Testis (tissue), 3 donors: Measurements from ENCODE around the gene DOK5. TPM values are rescaled to one million over a fixed set of nuclear protein-coding genes. Genes with fewer than 3 reads are reported as not detected.

Experiments used
- DNase-seq: peaks from one replicate; pipeline ENCODE4 v3.0.0-alpha.2; 2019
- H3K27ac ChIP-seq, 2 donors: fragments of 200-600 bp; sonication (generic); one replicate each; pipeline ENCODE4 v1.5.1; 2019
- H3K27me3 ChIP-seq: fragments of 200-600 bp; sonication (generic); one replicate; pipeline ENCODE4 v1.5.1; 2019
- H3K36me3 ChIP-seq: fragments of 200-600 bp; sonication (generic); one replicate; pipeline ENCODE4 v1.5.1; 2017; ENCODE audit warnings: low read depth; ENCODE audit errors: missing control alignments
- H3K4me1 ChIP-seq: fragments of 200-600 bp; sonication (generic); one replicate; pipeline ENCODE4 v1.5.1; 2019
- H3K4me3 ChIP-seq, 2 donors: fragments of 200-600 bp; sonication (generic); one replicate each; pipeline ENCODE4 v1.5.1; 2017 to 2019
- H3K9me3 ChIP-seq: fragments of 200-600 bp; sonication (generic); one replicate; pipeline ENCODE4 v1.5.1; 2017
- CTCF ChIP-seq, 3 experiments: fragments of 450-650 bp in 2 of 3; fragments of 200-600 bp in 1 of 3; sonication (generic) in 1 of 3; IDR thresholded peaks; one replicate each; pipeline ENCODE4 v1.5.1; 2016 to 2019; ENCODE audit warnings: antibody characterized with exemption in 3 of 3, mild to moderate bottlenecking in 2 of 3, moderate library complexity in 1 of 3
- POLR2A ChIP-seq: fragments of 450-650 bp; IDR thresholded peaks from one replicate; pipeline ENCODE4 v1.6.1; 2017; ENCODE audit warnings: antibody characterized with exemption, mild to moderate bottlenecking, moderate library complexity
- WGBS, 2 donors: methylation state at CpG; one replicate each; pipeline ENCODE4 v1.1.5; 2018; 5-methylcytosine and 5-hydroxymethylcytosine counted together
- intact Hi-C: fragments of 100-400 bp; cut with DNase I; formaldehyde crosslinking; loops from one replicate; pipeline ENCODE4 v1.15.1; 2023; ENCODE audit warnings: low total_unique reads
- polyA plus RNA-seq: library from polyadenylated mRNA; stranded (reverse); fragments of 350-450 nt; fragmentation: Illumina TruSeq; extraction: RNeasy Lipid Tissue Mini Kit (QIAGEN cat#74804); gene quantifications from one replicate; pipeline ENCODE4 v1.2.3, GENCODE V29; 2014; ENCODE audit warnings: low read depth, low replicate concordance; ENCODE audit not compliant: insufficient read depth
- total RNA-seq, 2 donors: library from RNA; depleted of rRNA; stranded (reverse); fragments of >200 nt; gene quantifications; one replicate each; pipeline ENCODE4 v1.2.3, GENCODE V29; 2016

DOK5 gene
- total and polyA plus RNA-seq, 3 donors from 2014 or later = 1.0 to 3.1 (median 1.7) TPM

- Histone ChIP-seq H3K4me1 (no peaks in the 10 kb centered on the region), H3K27ac (no peak overlapping the region), H3K36me3 (no peaks in the 10 kb centered on the region), H3K4me3 (no peak overlapping the region), H3K27me3 (no peaks in the 10 kb centered on the region), H3K9me3 (no peaks in the 10 kb centered on the region)
- 78 to 83% methylated on average over 2 of the region's 2 CpGs for WGBS, 2 donors
- intact Hi-C loops = no loop called here
- TF ChIP-seq CTCF (IDR thresholded peaks at IDR 0.05) = no peak
- TF ChIP-seq POLR2A = no peak
- DNase-seq = no peak
Observed at GRCh38 chr20:54467622-54468021, 7.8 kb upstream of the DOK5 start.

GRCh38 chr20:54468082-54468481, 7.3 kb upstream of the DOK5 start:
- H3K9me3 ChIP-seq = no peaks in the 10 kb centered on the region
- H3K36me3 ChIP-seq = no peaks in the 10 kb centered on the region
- intact Hi-C loops = no loop called here
- TF ChIP-seq POLR2A (no peak), CTCF (IDR thresholded peaks at IDR 0.05) (no peak)
- H3K27me3 ChIP-seq = no peaks in the 10 kb centered on the region
- DNase-seq = no peak
- H3K4me3 ChIP-seq = no peak overlapping the region
- 73 to 76% methylated on average over 3 of the region's 3 CpGs for WGBS, 2 donors
- H3K4me1 ChIP-seq = no peaks in the 10 kb centered on the region
- H3K27ac ChIP-seq = no peak overlapping the region

- no peaks in the 10 kb centered on the region for H3K9me3 ChIP-seq
- no peak for DNase-seq
- H3K4me3 ChIP-seq = no peak overlapping the region
- H3K36me3 ChIP-seq = no peaks in the 10 kb centered on the region
- no peak overlapping the region for H3K27ac ChIP-seq
- H3K4me1 ChIP-seq = no peaks in the 10 kb centered on the region
- no peaks in the 10 kb centered on the region for H3K27me3 ChIP-seq
- intact Hi-C loops = no loop called here
- 70 to 74% methylated on average over 2 of the region's 2 CpGs for WGBS, 2 donors
- TF ChIP-seq CTCF (IDR thresholded peaks at IDR 0.05) = no peak
- no peak for TF ChIP-seq POLR2A
Observed at GRCh38 chr20:54469293-54469692, 6.1 kb upstream of the DOK5 start.

- Histone ChIP-seq H3K4me1 (no peaks in the 10 kb centered on the region), H3K27me3 (no peaks in the 10 kb centered on the region), H3K27ac (no peak overlapping the region), H3K9me3 (no peaks in the 10 kb centered on the region), H3K36me3 (no peaks in the 10 kb centered on the region), H3K4me3 (no peak overlapping the region)
- 54 to 71% methylated on average over 1 of the region's 1 CpG for WGBS, 2 donors
- TF ChIP-seq CTCF (IDR thresholded peaks at IDR 0.05) (no peak), POLR2A (no peak)
- intact Hi-C loops = no loop called here
- no peak for DNase-seq
Observed at GRCh38 chr20:54469952-54470351, 5.4 kb upstream of the DOK5 start.

- H3K9me3 ChIP-seq = no peaks in the 10 kb centered on the region
- no peak for DNase-seq
- H3K27ac ChIP-seq = no peak overlapping the region
- no peaks in the 10 kb centered on the region for H3K4me1 ChIP-seq
- H3K27me3 ChIP-seq = no peaks in the 10 kb centered on the region
- H3K36me3 ChIP-seq = no peaks in the 10 kb centered on the region
- WGBS, 2 donors = 40 to 73% methylated on average over 7 to 15 of the region's 15 CpGs
- TF ChIP-seq POLR2A (no peak), CTCF (IDR thresholded peaks at IDR 0.05) (no peak)
- intact Hi-C loops = no loop called here
- no peak overlapping the region for H3K4me3 ChIP-seq
Observed at GRCh38 chr20:54470697-54471096, 4.7 kb upstream of the DOK5 start.
